NCI-H2029 (cell line): Measurements from ENCODE around the gene GYPC.
"Not testable (repeated sequence)": the region's sequence is repeated elsewhere in the genome, so short reads cannot be mapped to it uniquely, and the experiment has no call there.

ENCODE experiments used
- DNase-seq: peaks from one replicate; lab custom pipeline; 2025; lab: John Stamatoyannopoulos, UW

Gene GYPC

DNA sequence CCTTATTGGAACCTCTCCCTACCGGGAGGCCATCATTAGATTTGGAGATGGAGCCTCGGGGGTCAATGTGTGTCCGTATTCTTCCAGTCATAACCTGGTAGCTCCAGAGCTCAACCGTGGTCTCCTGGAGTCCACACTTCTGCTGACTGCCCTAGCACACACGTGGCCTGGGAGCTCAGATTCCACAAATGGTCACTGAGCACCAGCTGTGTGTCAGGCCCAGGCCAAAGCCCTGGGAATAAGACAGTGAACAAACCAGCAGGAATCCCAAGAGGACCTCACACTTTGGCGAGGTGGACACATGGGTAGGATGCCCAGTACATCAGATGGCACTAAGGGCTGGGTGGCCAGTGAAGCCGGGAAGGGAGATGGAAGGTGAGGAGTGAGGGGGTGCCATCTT is 15.5 kb downstream of the GYPC start:
- DNase-seq, result no peak

DNA sequence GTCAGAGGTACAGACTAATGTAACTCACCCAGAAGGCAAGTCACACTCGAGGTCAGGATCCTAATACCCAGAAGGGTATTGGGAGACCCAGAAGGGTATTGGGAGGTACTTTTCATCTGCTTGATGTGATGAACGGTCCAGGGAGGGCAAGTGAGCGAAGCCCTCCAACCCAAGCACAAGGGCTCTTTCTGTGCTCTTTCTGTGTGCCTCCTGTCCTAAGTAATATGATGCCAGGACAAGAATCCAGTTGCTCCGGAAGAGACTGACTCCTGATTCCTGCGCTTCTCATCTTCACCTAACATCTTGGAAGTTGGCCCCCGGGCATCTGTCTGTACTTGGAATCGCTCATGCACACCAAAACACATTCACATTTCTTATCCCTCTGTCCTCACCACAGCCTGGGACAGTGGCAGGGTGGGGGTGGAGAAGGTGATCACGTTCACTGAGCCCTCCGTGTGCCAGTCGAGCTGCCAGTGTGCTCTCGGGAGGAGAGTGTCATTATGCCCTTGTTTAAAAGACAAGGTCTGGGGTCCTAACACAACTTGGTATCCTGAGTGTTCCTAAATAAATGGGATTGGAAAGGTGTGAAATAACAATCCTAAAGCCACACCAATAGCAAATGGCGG is 17.1 kb downstream of the GYPC start:
- DNase-seq, result no peak

DNA sequence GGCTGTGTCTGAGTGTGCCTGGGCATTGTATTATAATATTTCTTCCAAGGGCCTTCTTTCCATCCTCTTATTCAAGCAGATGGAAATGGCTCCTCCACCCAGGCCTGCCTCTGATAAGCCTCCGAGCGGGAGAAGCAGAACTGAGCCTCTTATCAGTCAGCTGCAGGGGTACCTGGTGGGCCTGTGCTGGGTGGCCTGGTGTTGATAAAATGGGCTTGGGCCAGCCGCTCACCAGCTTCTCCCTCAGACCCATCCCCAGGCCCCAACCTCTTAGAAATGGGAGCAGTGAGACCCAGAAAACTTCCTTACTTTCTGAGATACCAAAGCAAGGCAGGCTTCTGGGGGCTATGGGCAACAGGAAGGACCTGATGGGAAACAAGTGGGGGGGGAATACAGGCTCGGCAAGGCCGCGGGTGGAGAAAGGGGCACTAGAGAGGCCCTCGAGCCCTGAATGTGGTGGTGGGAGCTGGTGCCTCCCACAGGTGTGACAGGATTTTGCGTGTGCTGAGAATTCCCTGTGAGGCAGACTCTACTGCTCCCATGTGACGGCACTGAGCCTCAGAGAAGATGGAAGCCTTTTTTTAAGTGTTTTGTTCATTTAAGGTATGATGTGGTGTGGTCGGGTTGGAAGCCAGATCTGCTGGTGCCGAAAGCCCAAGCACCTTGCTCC is 18.3 kb downstream of the GYPC start:
- DNase-seq, result no peak

DNA sequence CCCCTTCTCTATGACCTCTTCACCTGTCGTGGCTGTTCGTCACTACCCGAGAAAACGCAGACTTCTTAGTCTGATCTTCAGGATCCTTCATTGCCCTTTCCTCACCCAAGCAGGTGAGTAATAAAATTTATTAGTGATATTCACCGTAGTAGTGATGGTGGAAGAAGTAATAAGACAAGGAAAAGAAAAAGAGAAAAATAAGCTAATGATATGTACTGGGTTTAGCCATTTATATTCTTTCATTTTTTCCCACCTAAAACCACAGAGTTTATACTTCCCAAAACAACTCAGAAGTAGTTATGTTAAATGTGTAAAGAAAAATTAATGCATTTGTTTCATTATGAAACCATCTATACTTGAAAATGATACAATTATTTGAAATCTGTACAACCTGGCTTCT is 19.7 kb downstream of the GYPC start:
- DNase-seq, result no peak

DNA sequence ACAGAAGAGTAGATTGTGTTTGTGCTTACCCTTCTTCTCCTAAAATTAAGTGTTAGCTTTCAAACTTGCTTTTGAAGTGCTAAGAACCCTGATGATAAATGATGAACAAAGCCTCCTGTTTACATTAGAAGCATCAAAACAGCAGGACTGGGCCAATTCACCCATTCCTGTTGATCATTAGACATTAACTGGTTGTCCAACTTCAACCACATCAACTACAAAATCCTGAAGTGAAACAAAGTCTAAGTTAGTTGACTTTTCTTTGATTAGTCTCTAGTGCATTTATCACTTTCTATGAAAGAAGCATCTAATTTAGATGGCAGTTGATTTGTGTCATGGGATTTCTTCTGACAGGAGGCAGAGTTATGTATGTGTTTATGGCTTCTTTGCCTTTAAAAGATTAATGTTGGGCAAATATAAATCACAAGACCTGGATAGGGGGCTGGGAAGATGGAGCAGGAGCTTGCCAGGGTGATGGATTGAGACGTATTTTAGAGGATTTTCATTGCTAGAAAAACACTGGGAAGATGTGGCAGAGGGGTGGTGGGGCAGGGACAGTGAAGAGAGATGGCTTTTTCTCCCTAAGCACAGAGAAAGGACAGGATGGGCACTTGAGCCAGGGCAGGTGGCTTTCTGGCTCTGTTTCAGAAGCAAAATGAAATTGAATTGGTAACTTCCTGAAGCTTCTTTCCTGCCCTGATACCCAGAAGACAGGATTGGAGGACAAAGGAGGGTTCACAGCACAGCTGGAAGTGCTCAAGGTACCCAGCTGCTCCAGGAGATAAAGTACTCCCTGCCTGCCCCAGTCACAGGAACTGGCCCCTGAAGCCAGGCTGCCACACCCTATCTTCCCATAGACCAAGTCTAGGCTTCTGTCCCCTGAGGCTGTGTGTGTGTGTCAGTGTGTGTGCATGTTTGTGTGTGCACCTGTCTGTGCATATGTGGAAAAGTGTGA is 20.5 kb downstream of the GYPC start:
- DNase-seq, result no peak

DNA sequence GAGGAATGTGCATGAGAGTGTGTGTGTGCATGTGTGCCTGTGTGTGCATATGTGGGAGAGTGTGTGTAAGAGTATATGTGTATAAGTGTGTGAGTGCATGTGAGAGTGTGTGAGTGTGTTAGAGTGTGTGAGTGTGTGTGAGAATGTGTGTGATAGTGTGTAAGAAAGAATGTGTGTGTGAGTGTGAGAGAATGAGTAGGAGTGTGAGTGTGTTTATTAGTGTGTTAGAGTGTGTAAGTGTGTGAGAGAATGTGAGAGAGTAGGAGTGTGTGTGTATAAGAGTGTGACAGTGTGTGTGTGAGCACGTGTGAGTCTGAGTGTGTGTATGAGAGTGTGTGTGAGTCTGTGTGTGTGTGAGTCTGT is 21.2 kb downstream of the GYPC start:
- no peak for DNase-seq

DNA sequence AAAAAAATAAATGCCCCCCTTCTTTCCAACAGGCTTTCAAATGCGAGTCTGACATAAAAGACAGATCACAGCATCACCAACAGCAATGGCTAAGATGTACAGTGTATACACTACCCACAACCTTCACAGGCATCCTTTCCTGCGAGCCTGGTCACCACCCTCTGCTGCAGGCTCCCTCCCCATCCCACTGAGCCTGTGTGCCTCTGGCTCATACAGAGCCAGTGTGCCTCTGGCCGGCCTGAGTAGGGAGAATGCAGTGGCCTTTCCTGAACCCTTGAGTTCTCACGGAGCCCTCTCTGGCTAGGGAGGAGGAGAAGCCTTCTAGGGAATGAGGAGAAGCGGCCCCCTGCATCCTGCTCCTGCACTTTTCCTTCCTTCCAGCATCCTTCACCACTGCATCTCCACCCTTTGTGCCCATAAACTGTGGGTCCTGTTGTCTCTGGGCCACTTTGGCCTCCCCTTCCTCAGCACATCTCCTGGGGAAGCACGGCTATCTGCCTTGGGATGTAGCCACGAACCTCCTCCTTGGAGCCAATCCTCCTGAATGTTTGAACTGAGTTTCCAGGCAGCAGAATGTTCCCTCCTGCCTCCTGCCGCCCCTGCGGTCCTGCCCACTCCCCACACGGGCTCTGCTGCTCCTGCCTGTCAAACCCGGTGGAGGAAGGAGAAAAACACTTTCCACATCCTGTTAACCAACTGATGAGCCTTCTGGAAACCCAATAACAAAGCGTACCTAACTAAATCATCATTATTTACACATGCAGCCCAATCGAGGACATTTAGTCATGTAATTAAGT is 22.5 kb downstream of the GYPC start:
- DNase-seq, result no peak

DNA sequence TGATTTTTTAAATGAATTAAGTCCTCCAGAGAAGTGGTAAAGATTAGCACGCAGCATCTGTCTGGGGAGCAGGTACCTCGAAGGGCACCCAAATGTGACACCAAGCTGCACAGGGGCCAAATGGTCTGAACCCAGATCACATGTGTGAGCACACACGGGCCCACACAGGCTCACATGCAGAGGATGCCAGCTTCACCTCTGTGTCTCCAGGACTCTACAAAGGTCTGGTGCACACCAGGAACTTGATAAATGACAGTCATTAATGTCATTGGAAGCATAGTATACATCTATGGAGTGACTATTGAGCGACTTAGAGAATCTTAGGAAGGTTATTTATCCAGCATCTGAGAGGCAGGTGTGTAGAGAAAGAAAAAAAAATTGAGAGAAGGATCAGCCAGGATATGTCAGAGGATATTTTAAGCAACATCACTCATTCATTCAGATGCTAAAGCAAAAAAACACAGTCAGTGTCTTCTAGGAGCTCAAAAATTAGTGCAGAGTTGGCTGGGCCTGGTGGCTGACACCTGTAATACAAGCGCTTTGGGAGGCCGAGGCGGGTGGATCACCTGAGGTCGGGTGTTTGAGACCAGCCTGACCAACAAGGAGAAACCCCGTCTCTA is 23.2 kb downstream of the GYPC start:
- no peak for DNase-seq

DNA sequence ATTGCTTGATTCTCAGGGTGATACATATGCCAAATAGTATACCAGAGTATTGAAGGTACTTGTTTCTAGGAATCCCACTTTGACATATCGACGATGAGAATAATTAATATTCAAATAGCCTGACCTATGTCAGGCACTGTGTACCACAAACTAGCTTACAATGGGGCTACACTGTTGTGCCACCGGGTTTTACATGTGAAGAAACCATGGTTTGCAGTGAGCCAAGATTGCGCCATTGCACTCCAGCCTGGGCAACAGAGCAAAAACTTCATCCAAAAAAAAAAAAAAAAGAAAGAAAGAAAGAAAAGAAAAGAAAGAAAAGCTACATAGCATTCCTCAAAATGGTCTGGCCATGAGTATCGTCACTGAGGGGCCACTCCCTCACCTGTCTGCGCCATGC is 25.5 kb downstream of the GYPC start:
- no peak for DNase-seq

DNA sequence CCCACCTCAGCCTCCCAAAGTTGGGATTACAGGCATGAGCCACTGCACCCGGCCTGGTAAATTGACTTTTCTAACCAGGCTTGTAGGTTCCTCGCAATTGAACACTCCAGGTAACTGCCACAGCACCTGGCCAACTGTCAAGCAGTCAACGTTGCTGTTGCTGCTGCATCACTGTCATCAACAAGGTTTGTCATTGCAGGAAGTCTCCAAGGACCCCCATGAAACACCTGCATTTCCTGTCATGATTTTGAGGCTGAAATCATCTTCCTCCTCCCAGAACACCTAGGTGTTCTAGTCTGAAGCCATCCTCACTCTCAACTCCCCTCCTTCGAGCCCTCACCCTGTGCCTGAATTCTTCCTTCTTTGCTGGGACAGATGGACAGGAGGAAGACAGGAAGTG is 29.7 kb downstream of the GYPC start:
- no peak for DNase-seq

DNA sequence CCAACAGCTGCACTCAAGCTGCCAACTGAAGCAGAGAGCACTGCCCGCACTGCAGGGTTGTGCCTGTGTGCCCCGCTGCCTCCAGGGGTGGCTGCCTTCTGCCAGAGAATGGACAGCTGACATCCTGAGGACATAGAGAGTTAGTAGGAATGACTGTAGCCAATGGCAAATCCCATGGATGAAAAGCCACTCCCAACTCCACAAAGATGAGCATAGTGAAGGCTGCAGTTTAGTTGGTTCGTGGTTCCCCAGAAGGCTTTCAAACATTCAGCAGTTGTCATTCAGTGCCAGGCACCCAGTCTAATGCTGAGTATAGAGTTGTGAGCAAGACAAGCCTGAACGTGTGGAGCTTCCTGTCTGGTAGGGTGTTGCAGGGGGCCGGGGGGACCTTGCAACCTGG is 30.3 kb downstream of the GYPC start:
- DNase-seq, result no peak

DNA sequence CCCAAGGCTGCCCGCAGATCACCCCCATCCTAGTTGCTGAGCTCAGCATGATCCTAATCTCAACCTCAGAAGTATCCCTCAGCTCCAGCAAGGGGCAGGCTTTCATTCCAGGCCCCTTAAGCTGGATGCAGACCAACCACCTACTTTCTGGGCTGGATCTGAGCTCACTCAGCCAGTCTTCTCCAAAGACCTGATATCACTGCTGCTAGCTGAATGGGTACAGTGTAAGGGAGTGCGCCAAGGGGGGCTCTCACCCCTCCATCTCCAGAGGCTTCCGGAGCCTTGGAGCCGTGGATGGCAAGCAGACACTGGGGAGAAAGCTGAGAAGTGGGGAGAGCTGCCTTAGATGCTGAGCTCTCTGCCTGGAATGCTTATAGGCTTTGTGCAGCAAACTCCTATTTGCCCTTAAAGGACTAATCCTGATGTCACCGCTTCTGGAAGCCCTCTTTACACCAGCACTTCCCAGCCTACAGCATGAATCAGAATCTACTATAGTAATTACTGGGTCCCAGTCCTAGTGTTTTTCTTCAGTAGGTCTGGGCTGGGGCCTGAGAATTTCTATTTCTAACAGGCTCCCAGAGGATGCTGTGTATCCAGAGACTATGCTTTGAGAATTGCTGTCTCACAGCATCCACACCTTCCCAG is 31.0 kb downstream of the GYPC start:
- no peak for DNase-seq

DNA sequence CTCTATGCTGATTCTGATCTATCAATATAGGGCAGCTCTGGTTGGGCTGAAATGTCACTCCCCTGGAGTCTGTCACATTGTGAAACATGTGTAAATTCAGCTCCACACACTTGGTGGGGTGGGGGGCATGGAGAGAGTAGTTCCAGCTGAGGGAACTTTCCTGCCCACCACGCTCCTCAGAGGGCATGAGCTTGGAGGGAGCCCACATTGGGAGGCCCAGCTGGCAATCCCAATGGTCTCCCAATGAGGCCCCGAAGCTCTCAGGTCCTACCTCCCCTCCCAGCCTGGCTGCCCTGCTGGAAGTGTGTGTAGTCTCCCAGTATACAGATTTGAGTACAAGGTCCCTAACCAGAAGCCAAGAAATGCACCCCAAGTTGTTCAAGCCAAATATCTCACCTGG is 31.5 kb downstream of the GYPC start:
- no peak for DNase-seq

DNA sequence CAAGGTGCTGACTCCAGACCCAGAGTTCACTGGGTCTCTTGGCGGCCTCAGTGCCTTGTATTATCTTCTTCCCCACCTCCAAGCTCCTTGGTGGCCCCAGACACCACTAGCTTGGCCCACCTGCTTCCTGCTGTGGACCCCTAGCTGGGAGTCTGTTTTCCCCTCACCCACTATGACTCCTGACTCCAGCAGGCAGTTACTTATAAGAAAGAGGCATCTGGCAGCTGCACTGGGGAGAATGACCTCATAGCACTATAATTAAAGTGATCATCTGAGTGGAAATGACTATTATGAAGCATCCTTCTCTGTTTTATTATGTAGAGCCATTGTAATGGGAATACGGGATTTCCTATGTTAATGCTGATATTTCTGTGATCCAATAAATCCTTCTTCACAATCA is 32.6 kb downstream of the GYPC start:
- not testable (repeated sequence) for DNase-seq

DNA sequence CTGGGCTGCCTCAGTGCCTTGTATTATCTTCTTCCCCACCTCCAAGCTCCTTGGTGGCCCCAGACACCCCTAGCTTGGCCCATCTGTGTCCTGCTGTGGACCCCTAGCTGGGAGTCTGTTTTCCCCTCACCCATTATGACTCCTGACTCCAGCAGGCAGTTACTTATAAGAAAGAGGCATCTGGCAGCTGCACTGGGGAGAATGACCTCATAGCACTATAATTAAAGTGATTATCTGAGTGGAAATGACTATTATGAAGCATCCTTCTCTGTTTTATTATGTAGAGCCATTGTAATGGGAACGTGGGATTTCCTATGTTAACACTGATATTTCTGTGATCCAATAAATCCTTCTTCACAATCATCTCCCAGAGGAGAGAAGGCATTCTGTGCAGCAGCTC is 36.3 kb downstream of the GYPC start:
- DNase-seq, result not testable (repeated sequence)

DNA sequence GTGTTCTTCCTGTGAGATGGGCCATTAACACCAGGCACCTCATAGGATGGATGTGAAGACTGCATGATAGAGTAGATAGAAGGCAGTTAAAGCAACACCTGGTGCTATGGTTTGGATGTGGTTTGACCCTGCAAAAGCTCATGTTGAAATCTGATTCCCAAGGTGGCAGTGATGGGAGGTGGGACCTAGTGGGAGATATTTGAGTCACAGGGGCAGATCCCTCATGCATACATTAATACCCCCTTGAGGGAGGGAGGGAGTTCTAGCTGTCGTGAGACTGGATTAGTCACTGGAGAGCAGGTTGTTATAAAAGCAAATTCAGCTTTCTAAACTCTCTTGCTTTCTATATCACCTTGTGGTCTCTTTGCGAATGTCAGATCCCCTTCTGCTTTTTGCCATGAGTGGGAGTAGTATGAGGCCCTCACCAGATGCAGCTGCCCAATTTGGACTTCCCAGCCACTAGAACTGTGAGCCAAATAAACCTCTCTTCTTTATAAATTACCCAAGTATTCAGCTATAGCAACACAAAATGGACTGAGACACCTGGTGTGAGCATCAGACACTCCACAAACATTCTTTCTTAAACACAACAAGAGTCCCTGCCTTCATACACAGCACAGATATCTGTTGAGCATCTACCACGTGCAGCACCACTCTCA is 37.1 kb downstream of the GYPC start:
- not testable (repeated sequence) for DNase-seq

DNA sequence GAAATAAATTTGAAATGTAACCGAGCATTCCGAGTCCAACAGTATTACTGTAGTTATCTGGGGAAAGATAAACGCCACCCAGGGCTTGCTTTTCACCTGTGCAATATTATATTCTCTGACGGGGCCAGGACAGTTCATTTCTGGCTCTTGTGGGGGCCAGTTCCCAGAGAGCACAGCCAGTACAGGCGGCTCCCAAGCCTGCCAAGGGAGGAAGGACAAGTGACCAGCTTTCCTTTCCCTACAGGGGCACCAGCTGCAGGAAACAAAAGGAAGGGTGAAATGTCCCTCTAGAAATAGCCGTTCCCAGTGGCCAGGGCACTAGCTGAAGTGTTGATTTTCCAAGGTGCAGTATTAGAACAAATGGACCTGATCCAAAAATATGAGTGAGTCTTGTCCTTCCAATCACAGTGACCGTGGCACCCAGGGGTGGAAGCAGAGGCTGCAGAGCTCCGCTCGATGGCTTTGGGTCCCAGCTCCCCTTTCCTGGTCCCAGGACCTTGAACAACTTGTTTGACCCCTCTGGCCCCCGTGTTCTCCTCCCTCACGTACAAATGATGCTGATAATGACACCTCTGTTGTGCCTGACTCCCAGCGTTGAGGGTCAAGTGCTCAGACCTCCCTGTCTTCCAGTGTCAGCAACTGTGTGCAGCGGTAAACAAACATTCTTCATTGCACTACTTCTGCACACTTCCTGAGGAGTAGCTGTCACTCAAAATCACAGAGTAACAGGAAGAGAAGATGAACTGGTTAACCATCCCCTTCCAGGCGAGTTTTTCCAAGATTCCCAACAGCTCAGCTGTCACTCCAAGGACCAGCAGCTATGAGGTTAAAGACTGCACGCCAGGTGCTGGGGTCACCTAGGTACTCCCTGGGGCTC is 40.9 kb downstream of the GYPC start:
- DNase-seq, result no peak

DNA sequence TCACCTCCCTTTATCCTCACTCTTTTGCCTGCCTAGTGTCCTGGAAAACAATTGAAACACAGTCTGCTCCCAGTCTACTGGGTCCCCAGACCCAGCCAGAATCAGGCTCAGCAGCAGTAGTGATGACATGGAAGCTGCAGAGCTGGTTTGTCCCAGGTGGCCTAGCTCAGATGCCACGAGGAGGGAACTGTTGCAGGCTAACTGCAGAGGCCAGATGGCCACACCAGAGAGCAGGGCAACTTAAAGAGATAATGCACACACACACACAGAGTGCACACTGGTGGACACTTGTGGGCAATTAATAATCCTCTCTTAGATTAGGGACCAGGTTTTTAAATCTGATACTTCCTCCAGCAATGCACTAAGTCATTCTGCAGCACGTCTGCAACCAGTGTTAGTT is 42.4 kb downstream of the GYPC start:
- DNase-seq, result no peak

DNA sequence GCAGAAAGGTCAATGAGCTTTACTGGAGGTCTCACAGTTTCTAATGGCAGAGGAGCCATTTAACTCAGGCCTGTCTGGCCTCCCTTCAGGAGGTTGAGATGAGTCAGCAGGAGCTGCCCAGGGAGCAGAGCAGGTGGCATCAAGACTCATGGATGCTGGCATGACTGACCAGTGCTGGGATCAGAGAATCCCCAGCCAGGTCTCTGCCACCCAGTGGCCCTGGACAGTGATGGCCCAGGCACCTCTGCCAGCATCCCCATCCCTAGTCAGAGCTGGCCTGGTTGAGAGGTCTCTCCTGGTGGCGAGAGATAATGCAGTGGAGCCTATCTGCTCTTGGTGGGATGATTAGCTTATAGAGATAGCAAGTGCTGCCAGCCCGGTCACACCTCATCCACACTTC is 43.1 kb downstream of the GYPC start:
- no peak for DNase-seq
